ENCODE results near the gene SLC39A2. TPM values are rescaled to one million over a fixed set of nuclear protein-coding genes. Genes with fewer than 3 reads are reported as not detected.

Gene SLC39A2
- total RNA-seq, 2 donors from 2014 or later: not detected

DNA sequence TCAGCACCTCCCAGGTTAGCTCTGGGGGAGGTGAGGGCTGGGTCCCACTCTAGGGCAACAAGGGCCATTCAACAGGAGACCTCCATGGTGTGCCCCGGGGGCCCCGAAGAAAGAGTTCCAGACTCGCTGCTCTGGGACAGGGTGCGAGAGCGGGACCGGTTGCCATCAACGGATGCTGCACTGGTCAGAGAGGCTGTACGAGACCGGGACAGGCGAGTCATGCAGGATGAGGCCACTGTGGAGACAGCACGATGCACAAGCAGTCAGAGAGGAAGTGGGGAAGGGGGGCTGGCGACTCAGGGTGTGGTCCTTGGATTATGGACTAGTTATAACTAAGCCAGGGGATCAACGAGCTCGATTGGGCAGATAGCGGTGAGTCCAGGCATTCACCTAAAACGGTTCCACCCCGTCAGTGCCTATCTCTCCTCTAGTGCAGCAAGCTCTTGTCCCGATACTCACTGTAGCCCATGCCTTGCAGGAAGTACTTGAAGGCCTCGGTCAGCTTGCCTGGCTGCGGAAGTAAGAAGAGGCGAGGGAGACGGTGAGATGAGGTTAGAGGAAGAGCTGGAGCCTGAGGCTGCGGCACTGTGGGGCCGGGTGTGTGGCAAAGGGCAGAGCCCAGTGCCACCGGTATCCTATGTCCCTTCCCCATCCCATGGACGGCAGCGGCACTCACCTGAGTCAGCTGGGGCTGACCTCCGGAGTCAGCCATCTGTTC is 18.6 kb downstream of the SLC39A2 start:
- Histone ChIP-seq H3K27me3 (no peaks in the 10 kb centered on the region), H3K4me1 (peaks cover 0 to 10% of the 10 kb centered on the region in 2 donors), H3K9me3 (no peaks in the 10 kb centered on the region), H3K4me3 (no peak overlapping the region), H3K36me3 (peaks cover 57% of the 10 kb centered on the region), H3K27ac (no peak overlapping the region)
- no peak for TF ChIP-seq CTCF (IDR thresholded peaks at IDR 0.05)
- no peak for DNase-seq (ENCODE audit: low spot score)

DNA sequence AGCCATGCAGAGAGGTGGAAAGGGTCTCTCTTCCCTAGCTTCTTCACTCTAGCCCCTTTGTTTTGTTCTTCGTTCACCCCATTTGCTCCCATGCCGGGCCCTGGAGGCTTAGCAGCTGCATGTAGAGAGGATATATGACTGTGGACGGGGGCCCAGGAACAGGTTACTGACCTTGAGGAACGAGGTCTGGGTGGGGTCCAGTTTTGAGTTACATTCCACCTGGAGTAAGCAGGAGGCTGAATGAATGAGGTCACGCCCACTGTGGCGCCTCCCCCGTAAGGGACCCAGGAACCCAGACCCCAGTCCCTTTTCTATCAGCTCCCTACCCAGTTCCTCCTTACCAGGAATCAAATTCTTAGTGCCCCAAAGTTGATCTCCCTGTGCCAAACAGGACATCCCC is 19.2 kb downstream of the SLC39A2 start:
- H3K4me3 ChIP-seq: no peak overlapping the region
- peaks cover 57% of the 10 kb centered on the region for H3K36me3 ChIP-seq
- no peaks in the 10 kb centered on the region for H3K27me3 ChIP-seq
- H3K9me3 ChIP-seq: no peaks in the 10 kb centered on the region
- H3K4me1 ChIP-seq: peaks cover 0 to 16% of the 10 kb centered on the region in 2 donors
- H3K27ac ChIP-seq: no peak overlapping the region
- TF ChIP-seq CTCF (IDR thresholded peaks at IDR 0.05): no peak
- DNase-seq (ENCODE audit: low spot score): no peak

DNA sequence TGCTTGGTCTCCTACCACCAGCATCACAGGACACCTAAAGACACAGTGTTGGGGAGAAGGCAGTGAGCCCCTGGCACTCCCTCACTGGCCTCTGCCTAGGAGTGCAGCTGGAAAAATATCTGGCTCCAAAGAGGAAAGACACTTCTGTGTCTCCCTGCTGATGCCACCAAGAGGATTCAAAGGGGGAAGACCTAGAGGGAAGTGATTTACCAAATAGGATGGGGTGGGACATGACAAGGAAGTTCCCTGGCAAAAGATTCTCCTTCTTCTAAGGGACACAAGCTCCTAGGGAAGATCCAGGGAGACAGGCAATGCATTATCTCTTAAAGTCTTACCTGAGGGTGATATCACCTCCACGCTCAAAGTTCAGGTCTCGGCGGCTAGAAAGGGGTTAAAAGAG is 19.7 kb downstream of the SLC39A2 start:
- DNase-seq (ENCODE audit: low spot score): no peak
- TF ChIP-seq CTCF (IDR thresholded peaks at IDR 0.05): no peak
- Histone ChIP-seq H3K4me3 (no peak overlapping the region), H3K4me1 (peaks cover 0 to 21% of the 10 kb centered on the region in 2 donors), H3K36me3 (peaks cover 57% of the 10 kb centered on the region), H3K27me3 (no peaks in the 10 kb centered on the region), H3K27ac (no peak overlapping the region), H3K9me3 (no peaks in the 10 kb centered on the region)

- Histone ChIP-seq H3K27me3 (no peaks in the 10 kb centered on the region), H3K4me3 (no peak overlapping the region), H3K27ac (no peak overlapping the region), H3K9me3 (no peaks in the 10 kb centered on the region), H3K36me3 (peaks cover 57% of the 10 kb centered on the region), H3K4me1 (peaks cover 0 to 26% of the 10 kb centered on the region in 2 donors)
- no peak for DNase-seq (ENCODE audit: low spot score)
- TF ChIP-seq CTCF (IDR thresholded peaks at IDR 0.05): no peak
Measured at GRCh38 chr14:21019366-21019765, 20.3 kb downstream of the SLC39A2 start.

DNA sequence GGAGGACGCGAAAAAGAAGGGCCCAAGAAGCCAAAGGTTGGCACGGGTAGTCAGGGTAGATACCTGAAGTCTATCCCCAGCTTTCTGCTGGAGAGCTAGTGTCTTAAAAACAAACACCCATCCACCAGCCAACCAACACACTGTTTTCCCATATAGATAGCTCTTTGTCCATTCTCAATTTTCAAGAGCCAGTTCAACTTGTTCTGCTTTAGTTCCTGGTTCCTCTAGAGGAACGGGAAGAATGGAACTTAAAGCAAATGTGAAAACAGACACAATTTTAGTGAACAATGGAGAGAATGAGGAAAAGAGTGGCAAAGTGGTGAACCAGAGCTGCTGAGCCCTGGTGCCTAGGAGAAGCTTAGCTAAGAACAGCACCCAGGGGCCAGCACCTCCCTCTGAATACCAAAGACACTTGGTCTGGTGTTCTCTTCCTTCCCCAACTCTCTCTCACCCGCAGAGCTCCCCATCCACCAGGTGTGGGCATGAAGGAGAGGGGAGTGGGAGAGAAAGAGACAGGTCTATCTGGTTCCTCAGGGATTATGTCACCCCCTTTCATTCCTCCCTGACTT is 22.0 kb downstream of the SLC39A2 start:
- Histone ChIP-seq H3K4me1 (peaks cover 0 to 26% of the 10 kb centered on the region in 2 donors), H3K27me3 (no peaks in the 10 kb centered on the region), H3K27ac (no peak overlapping the region), H3K36me3 (peaks cover 57% of the 10 kb centered on the region), H3K4me3 (no peak overlapping the region), H3K9me3 (no peaks in the 10 kb centered on the region)
- no peak for TF ChIP-seq CTCF (IDR thresholded peaks at IDR 0.05)
- DNase-seq (ENCODE audit: low spot score): no peak

Data from right atrium auricular region (tissue), 2 donors.